EL (cell line): Measurements from ENCODE around the gene DHRS1.

ENCODE experiments used
- DNase-seq: peaks from one replicate; pipeline ENCODE4 v3.0.0-alpha.2; 2016

The DHRS1 gene

GRCh38 chr14:24327303-24327702 lies 27.7 kb upstream of the DHRS1 start:
- DNase-seq, result no peak

DNA sequence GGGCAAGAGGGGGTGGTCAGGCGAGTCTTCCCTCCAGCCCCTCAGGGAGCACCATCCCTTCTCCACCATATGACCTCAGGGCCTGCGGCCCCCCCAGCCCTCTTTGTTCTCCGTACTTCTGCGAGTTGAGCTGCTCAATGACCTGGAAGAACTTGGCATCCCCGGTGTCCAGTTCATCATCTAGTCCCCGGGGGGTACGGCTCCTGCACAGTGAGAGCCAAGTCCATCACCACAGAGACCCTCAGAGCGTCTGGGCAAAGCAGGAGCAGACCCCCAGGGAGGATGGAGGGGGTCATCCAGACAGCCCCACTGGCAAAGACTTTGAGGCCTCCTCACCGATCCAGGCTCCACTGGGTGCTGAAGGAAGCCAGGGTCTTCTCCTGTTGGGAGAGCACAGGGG lies 26.4 kb upstream of the DHRS1 start:
- DNase-seq, result no peak

DNA sequence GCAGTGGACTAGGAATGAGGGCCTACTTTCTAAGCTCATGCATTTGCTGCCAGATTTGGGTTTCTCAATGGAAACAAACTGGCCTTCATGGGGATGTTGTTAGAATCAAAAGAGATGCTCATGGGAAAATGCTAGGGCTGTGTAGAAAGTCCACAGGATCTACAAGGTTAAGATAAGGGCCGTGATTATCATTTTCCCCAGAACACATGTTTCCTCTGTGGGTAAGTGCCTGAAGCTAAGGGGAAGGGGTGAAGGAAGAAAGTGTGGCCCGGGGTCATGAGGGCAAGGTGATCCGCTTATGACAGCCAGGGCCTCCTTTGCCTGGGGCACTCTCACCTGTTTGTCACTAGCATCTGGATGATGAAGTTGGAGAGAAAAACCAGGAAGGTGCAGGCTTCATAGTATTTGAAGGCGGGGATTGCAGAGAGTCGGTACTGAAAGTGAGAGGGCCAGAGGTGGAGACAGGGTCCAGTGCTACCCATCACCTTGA lies 25.5 kb upstream of the DHRS1 start:
- DNase-seq, result no peak

GRCh38 chr14:24324024-24324423 lies 24.4 kb upstream of the DHRS1 start:
- DNase-seq, result no peak

- no peak for DNase-seq
Observed at GRCh38 chr14:24323341-24323740, 23.8 kb upstream of the DHRS1 start.

- DNase-seq, result no peak
Observed at GRCh38 chr14:24322672-24323071, 23.1 kb upstream of the DHRS1 start.

DNA sequence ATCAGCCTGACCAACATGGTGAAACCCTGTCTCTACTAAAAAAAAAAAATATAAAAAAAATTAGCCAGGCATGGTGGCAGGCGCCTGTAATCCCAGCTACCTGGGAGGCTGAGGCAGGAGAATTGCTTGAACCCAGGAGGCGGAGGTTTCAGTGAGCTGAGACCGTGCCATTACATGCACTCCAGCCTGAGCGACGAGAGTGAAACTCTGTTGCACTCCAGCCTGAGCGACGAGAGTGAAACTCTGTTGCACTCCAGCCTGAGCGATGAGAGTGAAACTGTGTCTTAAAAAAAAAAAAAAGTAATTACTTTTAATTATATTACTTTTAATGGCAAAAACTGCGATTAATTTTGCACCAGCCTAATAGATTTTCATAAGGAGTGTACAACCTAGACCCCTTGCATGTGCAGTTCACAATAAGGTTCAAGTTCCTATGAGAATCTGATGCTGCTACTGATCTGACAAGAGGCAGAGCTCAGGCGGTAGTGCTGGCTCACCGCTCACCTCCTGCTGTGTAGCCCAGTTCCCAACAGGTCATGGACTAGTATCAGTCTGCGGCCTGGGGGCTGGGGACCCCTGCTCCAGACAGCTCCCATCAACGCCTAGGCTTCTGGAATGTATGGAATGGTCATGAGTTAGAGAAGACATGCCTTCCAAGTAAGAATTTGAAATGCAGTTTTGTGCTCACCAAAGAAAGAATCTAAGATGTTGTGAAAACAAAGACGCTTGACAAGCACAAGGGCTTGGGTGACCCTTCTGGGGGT lies 21.8 kb upstream of the DHRS1 start:
- DNase-seq, result no peak

DNA sequence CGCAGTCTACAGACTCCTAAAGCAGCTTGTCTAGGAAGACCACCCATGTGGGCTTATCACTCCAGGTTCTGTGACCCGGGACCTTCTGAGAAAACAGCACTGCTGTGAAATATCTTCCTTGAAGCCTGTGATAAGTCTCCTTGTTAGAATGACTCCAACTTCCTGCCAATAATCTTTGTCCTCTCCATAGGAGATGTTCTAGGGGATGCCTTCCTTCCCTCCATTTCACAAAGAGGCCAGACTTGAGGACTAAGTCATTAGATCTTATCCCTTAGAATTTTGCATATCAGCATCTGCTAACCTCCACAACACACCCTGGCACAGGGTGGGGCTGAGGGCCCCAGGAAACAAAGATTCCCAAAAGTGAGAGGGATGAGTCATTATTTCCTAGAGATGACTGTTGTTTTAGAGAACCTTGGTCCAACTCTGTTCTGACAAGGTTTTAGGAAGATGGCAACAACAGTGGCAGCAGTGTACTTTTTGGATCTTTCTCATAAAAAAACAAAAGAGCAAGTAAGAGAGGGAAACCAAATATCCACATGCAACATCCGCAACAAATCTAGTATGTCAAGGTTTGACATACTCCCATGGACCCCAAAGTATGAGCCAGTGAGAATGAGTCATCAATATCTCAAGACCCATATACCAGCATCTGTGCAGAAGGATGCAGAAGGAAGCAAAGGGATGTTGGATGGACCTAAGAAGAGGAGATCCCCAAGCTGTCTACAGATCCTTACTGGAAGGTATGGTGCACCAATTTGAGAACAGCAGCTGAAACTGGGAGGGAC lies 17.8 kb upstream of the DHRS1 start:
- DNase-seq, result peak; percentile 53

DNA sequence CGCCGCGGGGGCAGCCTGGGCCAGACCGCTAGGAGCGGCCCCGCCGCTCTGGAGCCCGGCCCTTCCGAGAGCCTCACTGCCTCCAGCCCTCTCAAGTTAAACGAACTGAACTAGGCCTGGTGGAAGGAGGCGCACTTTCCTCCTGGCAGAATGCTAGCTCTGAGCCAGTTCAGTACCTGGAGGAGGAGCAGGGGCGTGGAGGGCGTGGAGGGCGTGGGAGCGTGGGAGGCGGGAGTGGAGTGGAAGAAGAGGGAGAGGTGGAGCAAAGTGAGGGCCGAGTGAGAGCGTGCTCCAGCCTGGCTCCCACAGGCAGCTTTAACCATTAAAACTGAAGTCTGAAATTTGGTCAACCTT lies 17.0 kb upstream of the DHRS1 start:
- no peak for DNase-seq

DNA sequence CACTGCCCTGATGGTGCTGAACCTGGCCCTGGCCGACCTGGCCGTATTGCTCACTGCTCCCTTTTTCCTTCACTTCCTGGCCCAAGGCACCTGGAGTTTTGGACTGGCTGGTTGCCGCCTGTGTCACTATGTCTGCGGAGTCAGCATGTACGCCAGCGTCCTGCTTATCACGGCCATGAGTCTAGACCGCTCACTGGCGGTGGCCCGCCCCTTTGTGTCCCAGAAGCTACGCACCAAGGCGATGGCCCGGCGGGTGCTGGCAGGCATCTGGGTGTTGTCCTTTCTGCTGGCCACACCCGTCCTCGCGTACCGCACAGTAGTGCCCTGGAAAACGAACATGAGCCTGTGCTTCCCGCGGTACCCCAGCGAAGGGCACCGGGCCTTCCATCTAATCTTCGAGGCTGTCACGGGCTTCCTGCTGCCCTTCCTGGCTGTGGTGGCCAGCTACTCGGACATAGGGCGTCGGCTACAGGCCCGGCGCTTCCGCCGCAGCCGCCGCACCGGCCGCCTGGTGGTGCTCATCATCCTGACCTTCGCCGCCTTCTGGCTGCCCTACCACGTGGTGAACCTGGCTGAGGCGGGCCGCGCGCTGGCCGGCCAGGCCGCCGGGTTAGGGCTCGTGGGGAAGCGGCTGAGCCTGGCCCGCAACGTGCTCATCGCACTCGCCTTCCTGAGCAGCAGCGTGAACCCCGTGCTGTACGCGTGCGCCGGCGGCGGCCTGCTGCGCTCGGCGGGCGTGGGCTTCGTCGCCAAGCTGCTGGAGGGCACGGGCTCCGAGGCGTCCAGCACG lies 16.4 kb upstream of the DHRS1 start:
- DNase-seq, result no peak

- no peak for DNase-seq
Observed at GRCh38 chr14:24315243-24315806, 15.7 kb upstream of the DHRS1 start.

DNA sequence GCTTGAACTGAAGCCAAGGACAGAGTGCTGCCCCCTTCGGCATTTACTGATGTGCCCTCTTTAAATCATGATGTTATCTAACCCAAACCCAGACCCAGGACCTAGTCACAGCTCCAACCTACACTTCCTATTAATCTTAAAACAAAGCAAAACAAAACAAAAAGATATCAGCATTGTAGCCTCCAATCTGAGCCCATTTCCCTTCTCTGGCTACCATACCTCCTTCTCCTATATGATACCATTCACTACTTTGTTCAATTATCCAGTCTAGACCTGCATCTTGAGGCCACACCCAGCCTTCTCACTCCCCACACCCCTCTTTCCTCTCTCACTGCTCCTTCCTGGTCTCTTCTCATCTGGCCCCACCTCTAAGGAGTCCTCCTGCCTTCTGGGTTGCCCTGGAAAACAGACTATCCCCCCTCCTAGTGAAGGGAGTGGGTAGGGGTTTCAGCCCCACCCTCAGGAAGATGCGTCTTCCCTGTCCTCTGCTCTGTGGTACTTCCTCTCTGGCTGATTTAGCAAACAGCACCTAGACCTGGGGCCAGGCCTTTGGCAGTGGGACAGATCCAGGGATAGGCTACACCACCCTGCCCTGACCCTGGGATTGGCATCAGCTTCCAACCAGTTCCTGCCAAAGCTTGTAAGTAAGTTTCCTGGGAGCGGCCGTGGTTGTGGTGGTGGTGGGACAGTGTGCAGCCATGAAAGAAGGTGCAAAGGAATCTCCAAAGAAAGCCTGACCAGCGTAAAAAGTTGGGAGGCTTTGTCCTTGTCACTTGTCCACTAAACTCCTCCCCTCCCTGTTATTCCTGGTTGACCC lies 15.0 kb upstream of the DHRS1 start:
- DNase-seq, result no peak

- no peak for DNase-seq
Observed at GRCh38 chr14:24313913-24314312, 14.3 kb upstream of the DHRS1 start.

DNA sequence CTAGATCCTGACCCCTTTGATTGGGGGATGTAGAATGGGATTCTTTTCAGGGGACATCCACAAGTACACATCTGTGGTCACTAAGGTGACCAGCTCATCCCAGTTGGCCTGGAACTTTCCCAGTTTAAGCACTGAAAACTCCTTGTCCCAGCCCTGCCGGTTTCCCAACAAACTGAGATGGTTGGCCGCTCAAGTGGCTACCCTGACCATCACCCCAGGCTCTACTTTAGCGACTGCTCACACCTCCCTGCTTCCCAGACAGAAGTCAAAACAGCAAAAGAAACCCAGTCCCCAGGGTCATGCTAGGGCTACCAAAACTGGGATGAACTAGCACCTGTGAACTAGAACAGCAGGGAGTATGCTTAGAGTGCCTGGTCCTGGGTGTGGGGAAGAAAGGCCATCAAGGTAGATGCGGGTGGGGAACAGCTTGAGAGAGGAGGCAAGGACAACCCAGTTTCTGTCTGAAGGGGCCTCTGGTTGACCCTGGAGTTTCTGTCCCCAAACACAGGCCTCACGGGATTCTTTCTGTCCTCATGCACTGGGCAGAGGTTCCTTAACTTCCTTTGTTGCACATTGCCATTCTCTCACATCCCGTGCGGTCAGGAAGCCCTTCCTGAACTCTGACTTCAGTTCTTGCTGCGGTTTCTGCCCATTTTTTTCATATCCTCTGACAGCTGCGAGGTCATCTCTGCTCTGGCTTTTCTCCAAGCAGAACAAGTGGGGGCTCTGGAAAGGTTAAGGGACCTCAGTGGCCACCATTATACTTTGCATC lies 13.3 kb upstream of the DHRS1 start:
- DNase-seq, result no peak

- no peak for DNase-seq
Observed at GRCh38 chr14:24311837-24312615, 12.4 kb upstream of the DHRS1 start.

GRCh38 chr14:24310646-24311604 lies 11.3 kb upstream of the DHRS1 start, which contains the start of gene LTB4R:
Gene LTB4R, plus strand, starts transcription at chr14:24311502. Its CDS starts 4,150 bp downstream, at chr14:24315652.
- DNase-seq, result peak; percentile 77

DNA sequence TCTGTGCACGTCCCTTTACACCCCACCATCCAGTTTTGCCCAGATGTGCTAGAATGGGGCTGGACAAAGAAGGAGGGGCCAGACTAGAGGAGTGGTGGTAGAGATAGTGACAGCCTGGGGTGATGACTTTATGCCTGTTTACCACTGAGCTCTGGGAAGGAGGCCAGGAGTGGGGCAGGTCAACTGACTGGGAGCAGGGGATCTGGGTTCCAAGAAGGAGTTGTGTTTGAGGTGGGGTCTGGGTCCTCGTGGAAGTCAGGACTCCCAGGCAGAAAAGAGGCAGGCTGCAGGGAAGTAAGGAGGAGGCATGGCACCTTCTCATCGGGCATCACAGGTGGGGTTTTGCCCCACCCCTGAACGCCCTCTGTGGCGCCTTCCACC lies 10.7 kb upstream of the DHRS1 start:
- DNase-seq, result no peak

DNA sequence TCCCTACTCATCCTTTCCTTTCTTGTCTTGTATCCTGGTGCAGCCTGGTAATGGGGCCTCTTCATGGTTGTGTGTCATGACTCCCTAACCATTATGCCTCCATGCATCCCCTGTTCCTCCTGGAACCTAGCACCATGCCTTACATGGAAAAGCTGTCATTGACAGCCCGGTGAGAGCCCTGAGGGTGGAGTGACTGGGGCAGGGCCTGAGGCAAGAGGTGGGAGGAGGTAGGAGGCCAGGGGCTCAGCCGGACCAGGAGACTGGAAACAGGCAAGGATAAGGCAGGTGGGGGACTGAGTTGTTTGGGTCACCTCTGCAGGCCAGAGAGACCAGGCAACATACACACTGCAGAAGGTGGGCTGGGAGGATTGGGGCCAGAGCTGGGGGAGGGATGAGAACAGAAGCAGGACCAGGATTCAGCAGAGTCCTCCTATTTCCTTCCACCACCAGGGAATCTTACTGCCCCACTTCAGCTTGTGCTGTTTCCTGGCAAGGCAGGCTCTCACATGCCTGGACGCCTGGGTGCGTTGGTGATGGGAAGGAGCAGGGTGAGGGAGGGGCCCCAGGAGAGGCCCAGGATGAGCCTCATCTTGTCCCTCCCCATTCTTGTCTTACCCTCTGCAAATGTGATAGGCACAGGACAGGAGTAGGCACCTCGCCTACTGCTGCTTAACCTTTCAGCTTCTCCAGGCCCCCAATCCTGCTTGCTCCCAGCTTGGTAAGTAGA lies 10.1 kb upstream of the DHRS1 start, which contains the start of gene LTB4R2:
LTB4R2 (plus strand) TSS at position 603 of the 727 bp plus-strand sequence. CDS start 525 bp downstream, outside the sequence.
- DNase-seq, result no peak
